CD4-positive, alpha-beta T cell treated with Interleukin-4 for 4 hours (primary cell): ENCODE data around the gene AVEN.
"Not testable (repeated sequence)": the region's sequence is repeated elsewhere in the genome, so short reads cannot be mapped to it uniquely, and the experiment has no call there.

Experiments
- DNase-seq: peaks from one replicate; pipeline ENCODE4 v3.0.0-alpha.2; 2020

The AVEN gene

GRCh38 chr15:33844186-33844585, 194.8 kb downstream of the AVEN start:
- DNase-seq = no peak

DNA sequence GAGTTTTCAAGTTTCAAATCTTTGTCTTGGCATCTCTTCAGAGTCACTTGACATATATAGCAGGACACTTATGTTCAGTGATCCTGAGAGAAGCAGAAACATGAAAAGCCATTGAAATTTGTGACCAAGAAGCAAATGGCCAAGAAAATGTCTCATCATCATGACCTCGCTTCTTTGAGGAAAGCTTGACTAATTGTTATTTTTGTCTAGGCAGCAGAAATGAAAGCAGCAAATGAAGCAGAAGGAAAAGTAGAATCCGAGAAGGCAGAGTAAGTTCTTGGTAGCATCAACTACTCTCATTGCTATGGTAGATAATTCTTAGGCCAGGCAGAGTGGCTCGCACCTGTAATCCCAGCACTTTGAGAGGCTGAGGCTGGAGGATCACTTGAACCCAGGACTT, 198.4 kb downstream of the AVEN start:
- DNase-seq = no peak

DNA sequence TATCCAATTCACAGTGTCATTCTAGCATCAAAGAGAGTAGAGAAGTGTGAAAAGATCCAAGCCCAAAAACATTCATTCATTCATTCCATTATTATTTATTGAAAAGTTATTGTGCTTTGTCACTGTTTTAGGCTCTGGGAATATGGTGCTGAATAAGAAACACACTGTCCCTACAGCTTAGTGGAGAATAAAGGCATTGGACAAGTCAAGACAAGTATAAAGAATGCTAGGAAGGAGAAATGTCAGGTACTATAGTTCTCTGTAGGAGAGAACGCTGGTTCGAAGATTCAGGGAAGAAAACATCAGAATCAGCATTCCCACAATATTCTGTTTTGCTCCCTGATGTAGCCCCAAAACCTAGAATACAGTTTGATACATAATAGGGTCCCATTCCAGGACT, 199.5 kb downstream of the AVEN start:
- no peak for DNase-seq

GRCh38 chr15:33837294-33837693, 201.7 kb downstream of the AVEN start:
- DNase-seq = no peak

GRCh38 chr15:33834892-33835743, 203.9 kb downstream of the AVEN start:
- no peak for DNase-seq

DNA sequence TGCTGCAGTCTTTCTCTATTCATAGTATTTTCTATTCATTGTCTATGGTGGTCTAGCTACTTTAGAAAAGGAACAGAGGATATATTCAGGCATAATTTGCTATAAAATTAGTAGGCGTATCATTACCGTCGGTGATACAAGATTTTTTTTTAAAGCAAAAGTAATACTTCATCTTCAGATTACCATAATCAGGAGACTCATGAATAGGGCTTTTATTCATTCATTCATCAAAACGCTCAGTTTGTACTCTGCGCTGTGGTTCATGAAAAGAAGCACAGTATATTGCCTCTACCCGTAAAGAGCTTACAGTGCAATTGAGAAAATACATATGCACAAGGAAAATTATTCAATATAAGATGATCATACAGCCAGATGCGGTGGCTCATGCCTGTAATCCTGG, 207.4 kb downstream of the AVEN start:
- DNase-seq = no peak

GRCh38 chr15:33830351-33830750, 208.7 kb downstream of the AVEN start:
- no peak for DNase-seq

- no peak for DNase-seq
Observed at GRCh38 chr15:33826201-33826600, 212.8 kb downstream of the AVEN start.

DNA sequence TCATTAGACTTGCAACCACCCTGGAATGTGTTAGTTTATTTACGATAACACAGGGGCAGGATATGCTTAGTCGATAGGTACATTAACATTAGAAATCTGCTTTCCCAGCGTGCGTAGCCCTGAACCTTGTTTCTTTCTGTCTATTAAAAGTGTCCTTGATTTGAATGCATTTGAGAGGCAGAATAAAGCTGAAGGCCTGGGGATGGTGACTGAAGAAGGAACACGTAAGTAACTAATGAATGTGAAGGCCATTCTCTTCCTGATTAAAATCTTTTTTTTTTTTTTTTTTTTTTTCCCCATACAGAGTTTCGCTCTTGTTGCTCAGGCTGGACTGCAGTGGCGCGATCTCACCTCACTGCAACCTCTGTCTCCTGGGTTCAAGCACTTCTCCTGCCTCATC, 213.6 kb downstream of the AVEN start:
- DNase-seq = no peak

- no peak for DNase-seq
Observed at GRCh38 chr15:33823119-33823518, 215.9 kb downstream of the AVEN start.

- no peak for DNase-seq
Observed at GRCh38 chr15:33822479-33822878, 216.5 kb downstream of the AVEN start.

DNA sequence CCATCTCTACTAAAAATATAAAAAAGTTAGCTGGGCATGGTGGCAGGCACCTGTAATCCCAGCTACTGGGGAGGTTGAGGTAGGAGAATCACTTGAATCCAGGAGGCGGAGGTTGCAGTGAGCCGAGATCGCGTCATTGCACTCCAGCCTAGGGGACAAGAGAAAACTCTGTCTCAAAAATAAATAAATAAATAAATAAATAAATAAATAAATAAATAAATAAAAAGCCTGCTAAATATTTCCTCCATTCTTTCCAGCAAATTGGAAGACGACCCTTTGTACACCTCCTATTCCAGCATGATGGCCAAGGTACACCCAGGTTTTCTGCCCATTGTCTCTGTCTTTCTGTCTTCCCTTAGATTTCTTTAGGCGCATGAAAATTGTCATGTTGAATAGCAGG, 219.5 kb downstream of the AVEN start:
- not testable (repeated sequence) for DNase-seq
